Prostate gland (tissue), 2 donors: Measurements from ENCODE around the gene NSRP1. TPM values are rescaled to one million over a fixed set of nuclear protein-coding genes. Genes with fewer than 3 reads are reported as not detected.
"Not testable (repeated sequence)": the region's sequence is repeated elsewhere in the genome, so short reads cannot be mapped to it uniquely, and the experiment has no call there.

Experiments
- DNase-seq: peaks from one replicate; pipeline ENCODE4 v3.0.0-alpha.2; 2019; ENCODE audit warnings: low spot score
- H3K27ac ChIP-seq, 2 donors: fragments of 200-600 bp; sonication (generic); 2 replicates each; pipeline ENCODE4 v1.5.1; 2017 to 2019
- H3K27me3 ChIP-seq: fragments of 200-600 bp; sonication (generic); replicated peaks from 2 replicates; pipeline ENCODE4 v1.5.1; 2019; ENCODE audit not compliant: insufficient read depth
- H3K36me3 ChIP-seq, 2 donors: fragments of 200-600 bp; sonication (generic); 1 replicate in 1 of 2; 2 replicates in 1 of 2; pipeline versions ENCODE4 v1.5.1 to v1.8.1; 2017 to 2019
- H3K4me1 ChIP-seq: fragments of 200-600 bp; sonication (generic); replicated peaks from 2 replicates; pipeline ENCODE4 v1.5.1; 2019
- H3K4me3 ChIP-seq, 2 donors: fragments of 200-600 bp; sonication (generic); 2 replicates each; pipeline ENCODE4 v1.5.1; 2017 to 2019
- H3K9me3 ChIP-seq: fragments of 200-600 bp; sonication (generic); 2 replicates; pipeline ENCODE4 v1.5.1; 2017
- POLR2A ChIP-seq: fragments of 450-650 bp; IDR thresholded peaks from one replicate; pipeline ENCODE4 v1.6.1; 2016; ENCODE audit warnings: antibody characterized with exemption, mild to moderate bottlenecking
- POLR2AphosphoS5 ChIP-seq: sonication (generic); formaldehyde crosslinking; IDR thresholded peaks from one replicate; pipeline ENCODE4 v1.6.1; 2017; ENCODE audit warnings: antibody characterized with exemption
- WGBS: methylation state at CpG from one replicate; pipeline ENCODE4 v1.1.5; 2018; 5-methylcytosine and 5-hydroxymethylcytosine counted together
- intact Hi-C: fragments of 100-400 bp; cut with DNase I; formaldehyde crosslinking; loops from one replicate; pipeline ENCODE4 v1.14.2; 2022
- total RNA-seq, 2 donors: library from RNA; depleted of rRNA; stranded (reverse); fragments of >200 nt; gene quantifications; one replicate each; pipeline ENCODE4 v1.1.0, GENCODE V29; 2016
- TF ChIP-seq, protein P1 (sequence below), 4 experiments: fragments of 200-600 bp in 2 of 4; fragments of 450-650 bp in 2 of 4; sonication (generic) in 2 of 4; IDR thresholded peaks; 1 replicate in 3 of 4; 2 replicates in 1 of 4; pipeline ENCODE4 v1.5.1; 2016 to 2019; ENCODE audit warnings: antibody characterized with exemption in 4 of 4, mild to moderate bottlenecking in 2 of 4, moderate library complexity in 2 of 4

Gene NSRP1
- total RNA-seq, 2 donors from 2014 or later = 21.1 TPM

GRCh38 chr17:30130121-30130520 is 13.5 kb downstream of the NSRP1 start:
- Histone ChIP-seq H3K27ac (no peak overlapping the region), H3K27me3 (no peaks in the 10 kb centered on the region), H3K9me3 (no peaks in the 10 kb centered on the region), H3K4me1 (no peaks in the 10 kb centered on the region), H3K36me3 (no peaks in the 10 kb centered on the region), H3K4me3 (no peak overlapping the region)
- TF ChIP-seq, protein P1, sequence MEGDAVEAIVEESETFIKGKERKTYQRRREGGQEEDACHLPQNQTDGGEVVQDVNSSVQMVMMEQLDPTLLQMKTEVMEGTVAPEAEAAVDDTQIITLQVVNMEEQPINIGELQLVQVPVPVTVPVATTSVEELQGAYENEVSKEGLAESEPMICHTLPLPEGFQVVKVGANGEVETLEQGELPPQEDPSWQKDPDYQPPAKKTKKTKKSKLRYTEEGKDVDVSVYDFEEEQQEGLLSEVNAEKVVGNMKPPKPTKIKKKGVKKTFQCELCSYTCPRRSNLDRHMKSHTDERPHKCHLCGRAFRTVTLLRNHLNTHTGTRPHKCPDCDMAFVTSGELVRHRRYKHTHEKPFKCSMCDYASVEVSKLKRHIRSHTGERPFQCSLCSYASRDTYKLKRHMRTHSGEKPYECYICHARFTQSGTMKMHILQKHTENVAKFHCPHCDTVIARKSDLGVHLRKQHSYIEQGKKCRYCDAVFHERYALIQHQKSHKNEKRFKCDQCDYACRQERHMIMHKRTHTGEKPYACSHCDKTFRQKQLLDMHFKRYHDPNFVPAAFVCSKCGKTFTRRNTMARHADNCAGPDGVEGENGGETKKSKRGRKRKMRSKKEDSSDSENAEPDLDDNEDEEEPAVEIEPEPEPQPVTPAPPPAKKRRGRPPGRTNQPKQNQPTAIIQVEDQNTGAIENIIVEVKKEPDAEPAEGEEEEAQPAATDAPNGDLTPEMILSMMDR (IDR thresholded peaks at IDR 0.05) = no peak
- TF ChIP-seq POLR2AphosphoS5 = no peak
- TF ChIP-seq POLR2A = no peak
- DNase-seq = no peak
- WGBS = 90% methylated on average over 1 of the region's 1 CpG
- intact Hi-C loops = no loop called here

- intact Hi-C loops = no loop called here
- no peaks in the 10 kb centered on the region for H3K36me3 ChIP-seq
- no peaks in the 10 kb centered on the region for H3K27me3 ChIP-seq
- H3K9me3 ChIP-seq = no peaks in the 10 kb centered on the region
- WGBS = 96% methylated on average over 3 of the region's 3 CpGs
- H3K27ac ChIP-seq = no peak overlapping the region
- no peaks in the 10 kb centered on the region for H3K4me1 ChIP-seq
- TF ChIP-seq POLR2AphosphoS5 = no peak
- no peak for TF ChIP-seq POLR2A
- TF ChIP-seq, protein P1 (IDR thresholded peaks at IDR 0.05) = no peak
- H3K4me3 ChIP-seq = no peak overlapping the region
- DNase-seq = no peak
These were observed 16.0 kb downstream of the NSRP1 start for GRCh38 chr17:30132615-30133014.

GRCh38 chr17:30133197-30133596 is 16.6 kb downstream of the NSRP1 start:
- TF ChIP-seq POLR2A (no peak), POLR2AphosphoS5 (no peak)
- TF ChIP-seq, protein P1 (IDR thresholded peaks at IDR 0.05) = no peak
- no peak overlapping the region for H3K4me3 ChIP-seq
- DNase-seq = no peak
- intact Hi-C loops = no loop called here
- 94% methylated on average over 3 of the region's 3 CpGs for WGBS
- H3K4me1 ChIP-seq = no peaks in the 10 kb centered on the region
- H3K27me3 ChIP-seq = no peaks in the 10 kb centered on the region
- H3K9me3 ChIP-seq = no peaks in the 10 kb centered on the region
- no peak overlapping the region for H3K27ac ChIP-seq
- no peaks in the 10 kb centered on the region for H3K36me3 ChIP-seq

GRCh38 chr17:30134551-30134950 is 17.9 kb downstream of the NSRP1 start:
- no peak overlapping the region for H3K4me3 ChIP-seq
- no peak for DNase-seq
- TF ChIP-seq, protein P1 (IDR thresholded peaks at IDR 0.05) = no peak
- TF ChIP-seq POLR2AphosphoS5 (no peak), POLR2A (no peak)
- H3K27me3 ChIP-seq = no peaks in the 10 kb centered on the region
- H3K9me3 ChIP-seq = no peaks in the 10 kb centered on the region
- intact Hi-C loops = no loop called here
- H3K27ac ChIP-seq = no peak overlapping the region
- H3K36me3 ChIP-seq = no peaks in the 10 kb centered on the region
- no peaks in the 10 kb centered on the region for H3K4me1 ChIP-seq

GRCh38 chr17:30137158-30137557 is 20.5 kb downstream of the NSRP1 start:
- TF ChIP-seq, protein P1 (IDR thresholded peaks at IDR 0.05) = no peak
- TF ChIP-seq POLR2A (no peak), POLR2AphosphoS5 (no peak)
- H3K36me3 ChIP-seq = no peaks in the 10 kb centered on the region
- WGBS = 90% methylated on average over 3 of the region's 3 CpGs

DNA sequence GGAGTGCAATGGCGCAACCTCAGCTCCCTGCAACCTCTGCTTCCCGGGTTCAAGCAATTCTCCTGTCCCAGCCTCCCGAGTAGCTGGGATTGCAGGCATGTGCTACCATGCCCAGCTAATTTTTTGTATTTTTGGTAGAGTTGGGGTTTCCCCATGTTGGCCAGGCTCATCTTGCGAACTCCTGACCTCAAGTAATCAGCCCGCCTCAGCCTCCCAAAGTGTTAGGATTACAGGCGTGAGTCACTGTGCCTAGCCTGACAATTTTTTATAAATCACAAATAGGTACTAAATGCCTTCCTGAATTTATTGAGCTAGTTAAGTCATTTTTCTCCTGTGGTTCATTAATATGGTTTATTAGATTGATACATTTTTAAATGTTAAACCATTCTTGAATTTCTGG is 31.2 kb downstream of the NSRP1 start:
- H3K4me3 ChIP-seq, H3K27me3 ChIP-seq, H3K4me1 ChIP-seq, DNase-seq, intact Hi-C loops, H3K27ac ChIP-seq, H3K9me3 ChIP-seq, H3K36me3 ChIP-seq: not testable (repeated sequence)
- WGBS = 72% methylated on average over 6 of the region's 6 CpGs

More at GRCh38 chr17:30137158-30137557, 20.5 kb downstream of the NSRP1 start:
- no peaks in the 10 kb centered on the region for H3K27me3 ChIP-seq
- DNase-seq = no peak
- H3K4me3 ChIP-seq = no peak overlapping the region
- no peak overlapping the region for H3K27ac ChIP-seq
- intact Hi-C loops = no loop called here
- no peaks in the 10 kb centered on the region for H3K9me3 ChIP-seq
- H3K4me1 ChIP-seq = no peaks in the 10 kb centered on the region
